Head of caudate nucleus (tissue), 42 donors: ENCODE data around the gene DNMT3A.

ENCODE experiments used
- DNase-seq, 42 donors: peaks; one replicate each; pipeline versions ENCODE4 v3.0.0 to v3.0.0-alpha.2; 2020 to 2021; ENCODE audit warnings: mixed read lengths in 7 of 42
- intact Hi-C: fragments of 100-400 bp; cut with DNase I; formaldehyde crosslinking; loops from one replicate; pipeline ENCODE4 v1.15.0; 2022

The DNMT3A gene

DNA sequence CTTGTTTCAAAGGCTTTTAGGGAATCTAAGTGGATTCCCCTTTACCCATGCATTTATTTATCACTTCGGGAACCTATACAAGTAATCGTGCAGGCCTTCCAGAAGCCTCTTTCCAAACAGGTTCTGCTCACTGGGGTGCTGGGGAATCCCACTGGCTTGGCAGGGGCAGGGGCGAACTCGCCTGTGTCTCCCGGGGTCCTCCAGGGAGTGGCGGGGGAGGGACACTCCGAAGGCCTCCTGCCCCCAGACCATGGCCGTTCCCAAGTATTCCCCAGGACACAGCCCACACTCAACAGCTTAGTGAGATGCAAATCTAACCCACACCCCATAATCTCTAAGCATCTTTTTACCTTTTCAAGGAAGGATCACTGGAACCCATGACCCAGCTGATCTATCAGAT is 6.5 kb downstream of the DNMT3A start:
- intact Hi-C loops: no loop called here
- DNase-seq: no peak

GRCh38 chr2:25334482-25334881 is 7.2 kb downstream of the DNMT3A start:
- intact Hi-C loops: no loop called here
- peak in 1 of 42 donors; percentile 37 for DNase-seq

GRCh38 chr2:25333981-25334380 is 7.7 kb downstream of the DNMT3A start:
- intact Hi-C loops: no loop called here

DNA sequence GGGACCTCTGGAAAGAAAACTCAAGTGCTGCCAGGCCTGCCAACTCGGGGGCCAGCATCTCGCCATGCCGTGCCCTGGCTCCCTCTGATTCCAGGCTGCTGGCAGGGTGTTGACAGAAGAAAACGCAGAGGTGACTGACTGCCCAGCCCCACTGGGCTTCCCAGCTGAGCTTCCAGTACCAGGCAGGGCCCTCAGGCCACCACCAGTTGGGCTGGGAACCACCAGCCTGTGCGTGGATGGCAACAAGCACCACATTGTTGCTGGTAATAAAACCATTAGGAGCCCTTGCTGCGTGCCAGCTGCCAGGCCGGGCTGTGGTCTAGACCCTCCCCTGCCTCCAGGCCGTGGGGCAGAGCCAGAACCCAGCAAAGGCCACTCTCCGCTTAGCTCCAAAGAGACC is 9.2 kb downstream of the DNMT3A start:
- intact Hi-C loops: no loop called here
- DNase-seq: peak in 41 of 42 donors; percentile 52 to 88 (median 78)

More at GRCh38 chr2:25333981-25334380, 7.7 kb downstream of the DNMT3A start:
- DNase-seq: peak in 5 of 42 donors; percentile 36 to 81 (median 53)

GRCh38 chr2:25331686-25332365 is 9.9 kb downstream of the DNMT3A start:
- DNase-seq: peak in 11 of 42 donors; percentile 55 to 81 (median 60)
- intact Hi-C loops: no loop called here

DNA sequence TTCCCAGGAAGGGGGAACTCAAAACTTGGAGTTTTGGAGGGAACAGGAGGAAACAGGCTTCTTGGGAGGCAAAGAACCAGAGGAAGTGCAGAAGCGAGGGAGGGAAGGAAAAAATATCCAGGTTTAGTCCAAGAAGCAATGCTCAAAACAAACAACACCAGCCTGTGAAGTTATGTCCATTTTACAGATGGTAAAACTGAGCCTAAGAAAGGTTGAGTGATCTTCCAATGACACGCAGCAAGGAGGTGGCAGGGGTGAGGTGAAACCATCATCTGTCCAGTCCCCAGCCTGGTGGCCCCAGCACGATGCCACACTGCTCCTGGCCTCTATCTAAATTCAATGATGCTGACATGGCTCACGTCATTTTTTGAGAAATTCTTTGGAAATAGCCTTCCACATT is 10.8 kb downstream of the DNMT3A start:
- DNase-seq: no peak
- intact Hi-C loops: no loop called here

GRCh38 chr2:25330273-25330672 is 11.5 kb downstream of the DNMT3A start:
- DNase-seq: peak in 2 of 42 donors; percentile 2 to 37
- intact Hi-C loops: no loop called here

DNA sequence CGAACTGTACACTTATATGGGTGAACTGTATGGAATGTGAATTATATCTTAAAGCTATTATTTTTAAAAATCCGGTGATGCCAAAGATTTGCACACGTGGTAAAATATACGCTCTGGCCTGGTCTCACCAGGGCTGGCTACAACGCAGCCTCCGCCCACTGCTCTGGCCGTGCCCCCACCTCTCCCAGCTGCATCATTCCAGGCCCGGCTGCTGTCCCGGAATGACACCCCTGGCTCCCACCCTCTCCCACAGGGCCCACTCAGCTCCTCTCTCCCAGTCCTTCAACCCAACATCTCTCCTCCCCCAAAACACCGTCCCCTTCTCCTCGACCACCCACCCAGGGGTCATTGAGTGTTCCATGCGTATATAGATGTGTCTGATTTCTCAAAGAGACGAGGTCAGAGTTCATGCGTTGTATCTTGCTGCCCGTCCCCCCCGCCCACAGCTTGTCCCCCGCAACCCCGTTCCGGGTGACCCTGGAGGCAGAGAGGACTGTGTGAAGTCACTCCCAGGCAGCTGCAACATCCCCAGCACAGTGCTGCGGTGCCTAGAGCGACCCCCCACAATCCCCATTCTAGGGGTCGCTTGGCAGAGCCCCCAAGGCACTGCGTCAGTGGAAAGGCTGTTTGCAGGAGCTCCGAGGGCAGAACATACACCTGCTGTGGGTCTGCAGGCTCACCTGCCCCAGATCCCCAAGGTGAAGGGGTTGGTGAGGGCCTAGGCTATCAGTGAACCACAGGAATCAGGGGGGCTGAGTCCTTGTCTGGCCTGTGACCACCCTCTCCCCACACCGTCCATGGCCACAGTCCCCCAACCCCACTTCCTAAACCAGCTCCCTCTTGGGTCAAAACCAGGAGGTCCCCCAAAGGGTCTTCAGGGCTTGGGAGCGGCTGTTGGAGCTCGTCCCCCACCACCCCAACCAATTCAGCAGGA is 13.3 kb downstream of the DNMT3A start:
- peak in 5 of 42 donors; percentile 1 to 50 (median 14) for DNase-seq
- intact Hi-C loops: no loop called here

DNA sequence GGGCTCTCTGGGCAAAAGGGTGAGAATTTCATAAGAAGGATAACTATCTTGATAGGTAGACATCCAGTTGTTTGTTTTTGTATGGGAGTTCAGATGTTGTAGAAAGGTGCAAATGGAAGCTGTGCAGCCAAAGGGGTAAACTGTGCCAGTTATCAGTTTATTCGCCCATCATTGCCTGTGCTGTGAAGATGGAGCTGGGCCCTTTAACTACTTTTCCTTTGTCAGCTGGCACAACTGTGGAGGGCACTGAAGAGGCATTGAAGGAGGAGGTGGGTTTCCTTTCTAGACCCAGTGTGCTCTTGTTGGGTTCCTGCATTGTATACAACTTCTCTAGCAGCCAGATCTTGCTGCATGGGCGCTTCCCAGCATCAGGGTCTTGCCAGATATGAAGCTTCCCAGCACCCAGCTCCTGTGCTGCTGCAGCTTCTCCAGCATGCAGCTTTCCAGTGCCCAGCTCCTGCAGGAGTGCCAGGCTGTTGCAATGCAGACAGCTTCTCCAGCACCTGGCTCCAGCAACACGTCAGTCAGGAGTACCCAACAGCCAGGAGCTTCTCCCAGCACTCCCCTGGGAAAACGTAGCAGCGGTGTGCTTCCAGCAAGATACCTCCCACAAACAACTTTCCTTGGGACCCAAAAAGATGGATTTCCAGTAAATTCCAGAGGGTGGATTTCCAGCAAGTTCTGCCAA is 15.3 kb downstream of the DNMT3A start:
- peak in 1 of 42 donors; percentile 1 for DNase-seq
- intact Hi-C loops: no loop called here

GRCh38 chr2:25324905-25325592 is 16.7 kb downstream of the DNMT3A start:
- peak; percentile 59 to 97 (median 84) for DNase-seq
- intact Hi-C loops: no loop called here

- DNase-seq: peak in 1 of 42 donors; percentile 0
Observed at GRCh38 chr2:25324251-25324650, 17.5 kb downstream of the DNMT3A start.

DNA sequence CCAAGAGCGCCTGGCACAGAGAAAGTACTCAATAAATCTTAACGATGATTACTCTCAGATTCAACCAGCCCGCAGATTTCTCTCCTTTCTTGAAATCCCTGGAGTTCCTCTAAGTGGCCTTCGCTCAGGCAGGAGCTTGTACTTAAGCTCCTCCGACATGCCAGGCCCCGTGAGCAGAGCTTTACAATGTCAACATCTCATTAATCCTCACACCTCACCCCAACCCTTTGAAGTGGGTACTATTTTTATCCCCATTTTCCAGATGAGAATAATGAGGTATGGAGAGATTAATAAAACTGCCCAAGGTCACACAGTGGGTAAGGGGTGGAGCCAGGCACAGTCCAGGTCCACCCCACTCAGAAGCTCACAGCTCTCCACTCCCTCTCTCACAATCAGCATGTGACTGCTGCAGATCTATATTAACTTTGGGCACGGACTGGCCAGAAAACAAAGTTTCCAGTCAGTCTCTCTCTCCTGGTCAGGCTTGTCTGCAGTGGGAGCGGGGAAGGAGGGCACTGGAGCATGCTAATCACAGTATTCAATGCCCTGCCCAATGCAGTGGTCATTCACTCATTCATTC is 18.0 kb downstream of the DNMT3A start:
- peak in 2 of 42 donors; percentile 1 for DNase-seq
- intact Hi-C loops: no loop called here

More at GRCh38 chr2:25324251-25324650, 17.5 kb downstream of the DNMT3A start:
- intact Hi-C loops: no loop called here

- intact Hi-C loops: no loop called here
- peak in 3 of 42 donors; percentile 6 to 20 (median 8) for DNase-seq
Observed at GRCh38 chr2:25323042-25323514, 18.6 kb downstream of the DNMT3A start.

GRCh38 chr2:25322312-25322711 is 19.4 kb downstream of the DNMT3A start:
- DNase-seq: peak in 9 of 42 donors; percentile 3 to 80 (median 63)
- intact Hi-C loops: no loop called here

- intact Hi-C loops: no loop called here
Observed at GRCh38 chr2:25320077-25320476, 21.6 kb downstream of the DNMT3A start.

GRCh38 chr2:25316101-25316500 is 25.6 kb downstream of the DNMT3A start:
- intact Hi-C loops: no loop called here
- peak in 1 of 42 donors; percentile 61 for DNase-seq

More at GRCh38 chr2:25320077-25320476, 21.6 kb downstream of the DNMT3A start:
- no peak for DNase-seq

GRCh38 chr2:25315316-25315680 is 26.4 kb downstream of the DNMT3A start:
- intact Hi-C loops: no loop called here
- no peak for DNase-seq
